ENCODE results near the gene APPL2.
"Not testable (repeated sequence)": the region's sequence is repeated elsewhere in the genome, so short reads cannot be mapped to it uniquely, and the experiment has no call there.

Gene APPL2

GRCh38 chr12:105192624-105193225 is 43.2 kb downstream of the APPL2 start:
- DNase-seq (ENCODE audit: low read depth): no peak

- DNase-seq (ENCODE audit: low read depth): no peak
These were observed 45.4 kb downstream of the APPL2 start for GRCh38 chr12:105190530-105190929.

- no peak for DNase-seq (ENCODE audit: low read depth)
These were observed 46.7 kb downstream of the APPL2 start for GRCh38 chr12:105189293-105189692.

GRCh38 chr12:105183976-105184375 is 52.0 kb downstream of the APPL2 start:
- DNase-seq (ENCODE audit: low read depth): not testable (repeated sequence)

GRCh38 chr12:105183406-105183805 is 52.6 kb downstream of the APPL2 start:
- DNase-seq (ENCODE audit: low read depth): not testable (repeated sequence)

GRCh38 chr12:105179114-105179513 is 56.9 kb downstream of the APPL2 start:
- DNase-seq (ENCODE audit: low read depth): not testable (repeated sequence)

GRCh38 chr12:105177208-105177607 is 58.8 kb downstream of the APPL2 start:
- no peak for DNase-seq (ENCODE audit: low read depth)

GRCh38 chr12:105175397-105175990 is 60.5 kb downstream of the APPL2 start:
- DNase-seq (ENCODE audit: low read depth): no peak

- DNase-seq (ENCODE audit: low read depth): no peak
These were observed 64.1 kb downstream of the APPL2 start for GRCh38 chr12:105171691-105172436.

- DNase-seq (ENCODE audit: low read depth): no peak
These were observed 65.8 kb downstream of the APPL2 start for GRCh38 chr12:105170139-105170538.

- DNase-seq (ENCODE audit: low read depth): no peak
These were observed 68.0 kb downstream of the APPL2 start for GRCh38 chr12:105168006-105168405.

GRCh38 chr12:105167346-105167745 is 68.6 kb downstream of the APPL2 start:
- no peak for DNase-seq (ENCODE audit: low read depth)

GRCh38 chr12:105166736-105167135 is 69.2 kb downstream of the APPL2 start:
- peak; percentile 66 for DNase-seq (ENCODE audit: low read depth)

- peak; percentile 17 for DNase-seq (ENCODE audit: low read depth)
These were observed 71.9 kb downstream of the APPL2 start for GRCh38 chr12:105164068-105164467.

- DNase-seq (ENCODE audit: low read depth): no peak
These were observed 73.8 kb downstream of the APPL2 start for GRCh38 chr12:105162174-105162573.

- DNase-seq (ENCODE audit: low read depth): no peak
These were observed 77.1 kb downstream of the APPL2 start for GRCh38 chr12:105158876-105159275.

GRCh38 chr12:105157606-105158005 is 78.4 kb downstream of the APPL2 start:
- no peak for DNase-seq (ENCODE audit: low read depth)

- no peak for DNase-seq (ENCODE audit: low read depth)
These were observed 79.7 kb downstream of the APPL2 start for GRCh38 chr12:105156260-105156659.

- no peak for DNase-seq (ENCODE audit: low read depth)
These were observed 93.7 kb downstream of the APPL2 start for GRCh38 chr12:105142259-105142658.

- no peak for DNase-seq (ENCODE audit: low read depth)
These were observed 94.6 kb downstream of the APPL2 start for GRCh38 chr12:105141320-105141922.

GRCh38 chr12:105138248-105138647 is 97.7 kb downstream of the APPL2 start:
- no peak for DNase-seq (ENCODE audit: low read depth)

Data from iris pigment epithelial cell (primary cell).